ENCODE data around the gene CNPY3. TPM values are rescaled to one million over a fixed set of nuclear protein-coding genes. Genes with fewer than 3 reads are reported as not detected.
"Not testable (repeated sequence)": the region's sequence is repeated elsewhere in the genome, so short reads cannot be mapped to it uniquely, and the experiment has no call there.

CNPY3 gene
- total RNA-seq, 8 experiments from 2014 or later, result 29.6 to 49.1 (median 33.4) TPM

- in situ Hi-C loops (cut with MboI; ENCODE audit: low pct_unique_long_range_greater_than_20kb in 2 of 9, low sequenced_read_pairs in 9 of 9, unreplicated experiment in 9 of 9), result loop anchor here in 3 of 9 experiments (25.0 kb wide), 3 partner anchors 112 to 238 kb away; partner anchors contain the start of genes KLHDC3 (in 1 of the 3), MEA1 (in 1 of the 3) and RRP36 (in 1 of the 3)
- Histone ChIP-seq H3K27ac (no peak overlapping the region), H3K4me1 (replicated peaks in 1 of 2) (peaks cover 3 to 14% of the 10 kb centered on the region in 2 donors), H3K4me3 (no peak overlapping the region)
- 0 to 49% (median 30%) methylated on average over 1 to 8 of the region's 8 CpGs; no CpG with 5 or more reads in 1 of the 10 experiments for WGBS, 10 experiments
- no peak for ATAC-seq (replicated peaks in 6 of 8)
These were observed 29.4 kb upstream of the CNPY3 start for GRCh38 chr6:42899871-42900270.

GRCh38 chr6:42901538-42901957, 27.7 kb upstream of the CNPY3 start:
- peaks cover 3 to 14% of the 10 kb centered on the region in 2 donors for H3K4me1 ChIP-seq (replicated peaks in 1 of 2)
- WGBS, 10 experiments, result 2 to 100% (median 19%) methylated on average over 1 to 9 of the region's 11 CpGs; no CpG with 5 or more reads in 2 of the 10 experiments
- in situ Hi-C loops (cut with MboI; ENCODE audit: low pct_unique_long_range_greater_than_20kb in 2 of 9, low sequenced_read_pairs in 9 of 9, unreplicated experiment in 9 of 9), result loop anchor here in 3 of 9 experiments (25.0 kb wide), 2 partner anchors 111 to 236 kb away; partner anchors contain the start of genes KLHDC3 (in 1 of the 3), MEA1 (in 1 of the 3) and RRP36 (in 1 of the 3)
- peak; percentile 80 to 97 (median 91) for ATAC-seq (replicated peaks in 6 of 8)
- no peak overlapping the region for H3K4me3 ChIP-seq
- H3K27ac ChIP-seq, result no peak overlapping the region

GRCh38 chr6:42902429-42903263, 26.6 kb upstream of the CNPY3 start:
- not testable (repeated sequence) for H3K4me3 ChIP-seq; ATAC-seq (replicated peaks in 6 of 8); H3K27ac ChIP-seq
- in situ Hi-C loops (cut with MboI; ENCODE audit: low pct_unique_long_range_greater_than_20kb in 2 of 9, low sequenced_read_pairs in 9 of 9, unreplicated experiment in 9 of 9), result loop anchor here in 3 of 9 experiments (25.0 kb wide), 2 partner anchors 110 to 235 kb away; partner anchors contain the start of genes KLHDC3 (in 1 of the 3), MEA1 (in 1 of the 3) and RRP36 (in 1 of the 3)
- peaks cover 3 to 14% of the 10 kb centered on the region in 2 donors for H3K4me1 ChIP-seq (replicated peaks in 1 of 2)
- 80 to 100% (median 87%) methylated on average over 1 to 13 of the region's 22 CpGs; no CpG with 5 or more reads in 2 of the 10 experiments for WGBS, 10 experiments

GRCh38 chr6:42904467-42904866, 24.8 kb upstream of the CNPY3 start:
- 80 to 100% (median 90%) methylated on average over 2 to 10 of the region's 10 CpGs; no CpG with 5 or more reads in 2 of the 10 experiments for WGBS, 10 experiments
- in situ Hi-C loops (cut with MboI; ENCODE audit: low pct_unique_long_range_greater_than_20kb in 2 of 9, low sequenced_read_pairs in 9 of 9, unreplicated experiment in 9 of 9), result loop anchor here in 3 of 9 experiments (25.0 kb wide), 2 partner anchors 108 to 233 kb away; partner anchors contain the start of genes KLHDC3 (in 1 of the 3), MEA1 (in 1 of the 3) and RRP36 (in 1 of the 3)
- H3K4me3 ChIP-seq, result no peak overlapping the region
- H3K4me1 ChIP-seq (replicated peaks in 1 of 2), result peaks cover 3 to 9% of the 10 kb centered on the region in 2 donors
- no peak for ATAC-seq (replicated peaks in 6 of 8)
- no peak overlapping the region for H3K27ac ChIP-seq

- no peak overlapping the region for H3K4me3 ChIP-seq
- no peak overlapping the region for H3K27ac ChIP-seq
- in situ Hi-C loops (cut with MboI; ENCODE audit: low pct_unique_long_range_greater_than_20kb in 2 of 9, low sequenced_read_pairs in 9 of 9, unreplicated experiment in 9 of 9), result loop anchor here in 3 of 9 experiments (25.0 kb wide), 2 partner anchors 105 to 230 kb away; partner anchors contain the start of genes KLHDC3 (in 1 of the 3), MEA1 (in 1 of the 3) and RRP36 (in 1 of the 3)
- no peaks in the 10 kb centered on the region for H3K4me1 ChIP-seq (replicated peaks in 1 of 2)
- ATAC-seq (replicated peaks in 6 of 8), result no peak
- 83 to 93% (median 90%) methylated on average over 2 of the region's 5 CpGs; no CpG with 5 or more reads in 7 of the 10 experiments for WGBS, 10 experiments
These were observed 21.9 kb upstream of the CNPY3 start for GRCh38 chr6:42907336-42907735.

GRCh38 chr6:42909835-42910234, 19.4 kb upstream of the CNPY3 start:
- Histone ChIP-seq H3K4me1 (replicated peaks in 1 of 2) (no peaks in the 10 kb centered on the region), H3K27ac (no peak overlapping the region), H3K4me3 (no peak overlapping the region)
- in situ Hi-C loops (cut with MboI; ENCODE audit: low pct_unique_long_range_greater_than_20kb in 2 of 9, low sequenced_read_pairs in 9 of 9, unreplicated experiment in 9 of 9), result loop anchor here in 3 of 9 experiments (25.0 kb wide), 2 partner anchors 102 to 227 kb away; partner anchors contain the start of genes KLHDC3 (in 1 of the 3), MEA1 (in 1 of the 3) and RRP36 (in 1 of the 3)
- no peak for ATAC-seq (replicated peaks in 6 of 8)
- WGBS, 10 experiments, result 89% methylated on average over 3 of the region's 10 CpGs; no CpG with 5 or more reads in 9 of the 10 experiments

GRCh38 chr6:42911171-42912021, 17.9 kb upstream of the CNPY3 start:
- no peaks in the 10 kb centered on the region for H3K4me1 ChIP-seq (replicated peaks in 1 of 2)
- H3K4me3 ChIP-seq, result peak overlapping the region in 1 of 5 donors; percentile 17
- 0 to 39% (median 20%) methylated on average over 1 to 7 of the region's 49 CpGs; no CpG with 5 or more reads in 4 of the 10 experiments for WGBS, 10 experiments
- peak in 6 of 8 experiments; percentile 18 to 57 (median 32) for ATAC-seq (replicated peaks in 6 of 8)
- no peak overlapping the region for H3K27ac ChIP-seq
- in situ Hi-C loops (cut with MboI; ENCODE audit: low pct_unique_long_range_greater_than_20kb in 2 of 9, low sequenced_read_pairs in 9 of 9, unreplicated experiment in 9 of 9), result loop anchor here in 3 of 9 experiments (25.0 kb wide), 2 partner anchors 101 to 226 kb away; partner anchors contain the start of genes KLHDC3 (in 1 of the 3), MEA1 (in 1 of the 3) and RRP36 (in 1 of the 3)

- 8 to 100% (median 81%) methylated on average over 1 to 4 of the region's 4 CpGs; no CpG with 5 or more reads in 3 of the 10 experiments for WGBS, 10 experiments
- Histone ChIP-seq H3K4me3 (no peak overlapping the region), H3K4me1 (replicated peaks in 1 of 2) (no peaks in the 10 kb centered on the region), H3K27ac (no peak overlapping the region)
- no peak for ATAC-seq (replicated peaks in 6 of 8)
- in situ Hi-C loops (cut with MboI; ENCODE audit: low pct_unique_long_range_greater_than_20kb in 2 of 9, low sequenced_read_pairs in 9 of 9, unreplicated experiment in 9 of 9), result loop anchor here in 3 of 9 experiments (25.0 kb wide), 2 partner anchors 98 to 223 kb away; partner anchors contain the start of genes KLHDC3 (in 1 of the 3), MEA1 (in 1 of the 3) and RRP36 (in 1 of the 3)
These were observed 14.7 kb upstream of the CNPY3 start for GRCh38 chr6:42914546-42914945.

- Histone ChIP-seq H3K27ac (no peak within 1 kb of the TSS), H3K4me1 (replicated peaks in 1 of 2) (no peaks in the 10 kb centered on the region), H3K4me3 (no peak within 1 kb of the TSS)
- ATAC-seq (replicated peaks in 6 of 8), result no peak
- WGBS, 10 experiments, result 0 to 75% (median 40%) methylated on average over 1 to 6 of the region's 10 CpGs; no CpG with 5 or more reads in 7 of the 10 experiments
- in situ Hi-C loops (cut with MboI; ENCODE audit: low pct_unique_long_range_greater_than_20kb in 2 of 9, low sequenced_read_pairs in 9 of 9, unreplicated experiment in 9 of 9), result loop anchor here in 3 of 9 experiments (25.0 kb wide), 2 partner anchors 97 to 222 kb away; partner anchors contain the start of genes KLHDC3 (in 1 of the 3), MEA1 (in 1 of the 3) and RRP36 (in 1 of the 3)
These were observed 13.5 kb upstream of the CNPY3 start, which contains the start of gene PTCRA for GRCh38 chr6:42915732-42916131. Gene PTCRA, plus strand, starts transcription at chr6:42916053. Its CDS starts 17 bp downstream, at chr6:42916070.

GRCh38 chr6:42916288-42916687, 13.0 kb upstream of the CNPY3 start:
- WGBS, 10 experiments, result 67 to 100% methylated on average over 1 of the region's 1 CpG; no CpG with 5 or more reads in 8 of the 10 experiments
- H3K4me3 ChIP-seq, result no peak overlapping the region
- no peak for ATAC-seq (replicated peaks in 6 of 8)
- no peaks in the 10 kb centered on the region for H3K4me1 ChIP-seq (replicated peaks in 1 of 2)
- H3K27ac ChIP-seq, result no peak overlapping the region
- in situ Hi-C loops (cut with MboI; ENCODE audit: low pct_unique_long_range_greater_than_20kb in 2 of 9, low sequenced_read_pairs in 9 of 9, unreplicated experiment in 9 of 9), result loop anchor here in 3 of 9 experiments (25.0 kb wide), 2 partner anchors 96 to 221 kb away; partner anchors contain the start of genes KLHDC3 (in 1 of the 3), MEA1 (in 1 of the 3) and RRP36 (in 1 of the 3)

GRCh38 chr6:42921801-42922200, 7.5 kb upstream of the CNPY3 start:
- in situ Hi-C loops (cut with MboI; ENCODE audit: low pct_unique_long_range_greater_than_20kb in 2 of 9, low sequenced_read_pairs in 9 of 9, unreplicated experiment in 9 of 9), result loop anchor here in 3 of 9 experiments (25.0 kb wide), 2 partner anchors 90 to 216 kb away; partner anchors contain the start of genes KLHDC3 (in 1 of the 3), MEA1 (in 1 of the 3) and RRP36 (in 1 of the 3)
- Histone ChIP-seq H3K4me3 (no peak overlapping the region), H3K4me1 (replicated peaks in 1 of 2) (no peaks in the 10 kb centered on the region), H3K27ac (no peak overlapping the region)
- no peak for ATAC-seq (replicated peaks in 6 of 8)
- WGBS, 10 experiments, result 28 to 100% (median 68%) methylated on average over 1 to 6 of the region's 6 CpGs

Measured in motor neuron (in vitro differentiated cells).